HEK293 (cell line): ENCODE data around the gene ZBED1.

Experiments used
- CTCF ChIA-PET: fragments of 350-600 bp; formaldehyde crosslinking; extraction: SDS; loops from one replicate; lab custom pipeline; 2021; ENCODE audit warnings: antibody characterized with exemption; lab: Yijun Ruan, JAX
- POLR2A ChIA-PET: fragments of 300-600 bp; formaldehyde crosslinking; extraction: SDS; loops from one replicate; lab custom pipeline; 2020; ENCODE audit warnings: antibody characterized with exemption, inconsistent platforms; lab: Yijun Ruan, JAX
- H3K27ac ChIP-seq: fragments of 200-500 bp; sonication (Bioruptor generic); 2 replicates; pipeline ENCODE4 v1.5.1; 2014; ENCODE audit warnings: low read depth, low read length, control low read depth, inconsistent platforms; ENCODE audit errors: extremely low read depth
- H3K36me3 ChIP-seq, 2 experiments: fragments of 200-500 bp in 1 of 2; sonication (Bioruptor generic) in 1 of 2; 1 replicate in 1 of 2; 2 replicates in 1 of 2; pipeline ENCODE4 v1.5.1; 2014 to 2017; ENCODE audit warnings: inconsistent platforms in 2 of 2, low read length in 2 of 2; ENCODE audit not compliant: control insufficient read depth in 2 of 2, insufficient read depth in 1 of 2
- H3K4me1 ChIP-seq: fragments of 200-500 bp; sonication (Bioruptor generic); 2 replicates; pipeline ENCODE4 v1.5.1; 2014; ENCODE audit warnings: mild to moderate bottlenecking, low read length, inconsistent platforms; ENCODE audit not compliant: control insufficient read depth, insufficient read depth
- H3K4me3 ChIP-seq: 2 replicates; pipeline ENCODE4 v1.5.1; 2011; ENCODE audit warnings: low read depth, mild to moderate bottlenecking, control low read depth, low read length, moderate library complexity
- H3K9me3 ChIP-seq: fragments of 200-500 bp; sonication (Bioruptor generic); 2 replicates; pipeline ENCODE4 v1.5.1; 2014; ENCODE audit warnings: low read depth, low read length, inconsistent platforms; ENCODE audit not compliant: control insufficient read depth, insufficient read depth
- KLF8 ChIP-seq: fragments of 450-650 bp; formaldehyde crosslinking; IDR thresholded peaks from 2 replicates; pipeline ENCODE4 v1.5.1; 2016; ENCODE audit warnings: missing biosample characterization, missing genetic modification characterization
- SCRT1 ChIP-seq: fragments of 450-650 bp; formaldehyde crosslinking; IDR thresholded peaks from 2 replicates; pipeline ENCODE4 v1.5.1; 2016; ENCODE audit warnings: missing biosample characterization, missing genetic modification characterization, borderline replicate concordance
- ZBTB48 ChIP-seq: fragments of 450-650 bp; formaldehyde crosslinking; IDR thresholded peaks from 2 replicates; pipeline ENCODE4 v1.5.1; 2016; ENCODE audit warnings: missing biosample characterization, missing genetic modification characterization
- ZNF10 ChIP-seq: fragments of 450-650 bp; formaldehyde crosslinking; IDR thresholded peaks from 2 replicates; pipeline ENCODE4 v1.5.1; 2017; ENCODE audit warnings: missing biosample characterization, missing genetic modification characterization
- ZNF140 ChIP-seq: fragments of 450-650 bp; formaldehyde crosslinking; IDR thresholded peaks from 2 replicates; pipeline ENCODE4 v1.5.1; 2016; ENCODE audit warnings: missing biosample characterization, missing genetic modification characterization
- ZNF416 ChIP-seq: fragments of 450-650 bp; formaldehyde crosslinking; IDR thresholded peaks from 2 replicates; pipeline ENCODE4 v1.5.1; 2016; ENCODE audit warnings: missing biosample characterization, missing genetic modification characterization
- ZNF585B ChIP-seq: fragments of 450-650 bp; formaldehyde crosslinking; IDR thresholded peaks from 2 replicates; pipeline ENCODE4 v1.5.1; 2016; ENCODE audit warnings: missing biosample characterization, missing genetic modification characterization
- ZNF610 ChIP-seq: fragments of 450-650 bp; formaldehyde crosslinking; IDR thresholded peaks from 2 replicates; pipeline ENCODE4 v1.5.1; 2016; ENCODE audit warnings: missing biosample characterization, missing genetic modification characterization, borderline replicate concordance
- ZNF768 ChIP-seq: fragments of 450-650 bp; formaldehyde crosslinking; IDR thresholded peaks from 2 replicates; pipeline ENCODE4 v1.5.1; 2018; ENCODE audit warnings: missing biosample characterization, mild to moderate bottlenecking, missing genetic modification characterization
- ZNF843 ChIP-seq: fragments of 450-650 bp; formaldehyde crosslinking; IDR thresholded peaks from 2 replicates; pipeline ENCODE4 v1.5.1; 2016; ENCODE audit warnings: missing biosample characterization, missing genetic modification characterization
- ZSCAN16 ChIP-seq: fragments of 450-650 bp; formaldehyde crosslinking; IDR thresholded peaks from 2 replicates; pipeline ENCODE4 v1.5.1; 2016; ENCODE audit warnings: missing biosample characterization, missing genetic modification characterization
- TF ChIP-seq, protein P1 (sequence below): sonication (generic); formaldehyde crosslinking; IDR thresholded peaks from 2 replicates; pipeline ENCODE4 v1.8.1; 2022; ENCODE audit warnings: mild to moderate bottlenecking, moderate library complexity, missing genetic modification reagents

The ZBED1 gene

DNA sequence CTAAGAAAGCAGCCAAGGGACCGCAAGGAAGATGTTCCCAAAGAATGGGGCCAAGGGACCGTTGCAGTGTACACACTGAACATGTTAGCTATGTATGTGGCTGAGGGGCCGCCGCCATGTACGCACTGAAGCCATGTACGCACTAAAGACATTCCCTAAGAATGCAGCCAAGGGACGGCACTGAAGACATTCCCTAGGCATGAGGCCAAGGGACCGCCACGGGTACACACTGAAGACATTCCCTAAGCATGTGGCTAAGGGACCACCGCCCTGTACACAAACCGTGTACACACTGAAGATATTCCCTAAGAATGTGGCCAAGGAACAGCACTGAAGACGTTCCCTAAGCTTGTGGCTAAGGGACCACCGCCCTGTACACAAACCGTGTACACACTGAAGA is 54.0 kb downstream of the ZBED1 start:
- POLR2A ChIA-PET = no interaction called here
- H3K4me1 ChIP-seq = no peaks in the 10 kb centered on the region
- CTCF ChIA-PET = no interaction called here

DNA sequence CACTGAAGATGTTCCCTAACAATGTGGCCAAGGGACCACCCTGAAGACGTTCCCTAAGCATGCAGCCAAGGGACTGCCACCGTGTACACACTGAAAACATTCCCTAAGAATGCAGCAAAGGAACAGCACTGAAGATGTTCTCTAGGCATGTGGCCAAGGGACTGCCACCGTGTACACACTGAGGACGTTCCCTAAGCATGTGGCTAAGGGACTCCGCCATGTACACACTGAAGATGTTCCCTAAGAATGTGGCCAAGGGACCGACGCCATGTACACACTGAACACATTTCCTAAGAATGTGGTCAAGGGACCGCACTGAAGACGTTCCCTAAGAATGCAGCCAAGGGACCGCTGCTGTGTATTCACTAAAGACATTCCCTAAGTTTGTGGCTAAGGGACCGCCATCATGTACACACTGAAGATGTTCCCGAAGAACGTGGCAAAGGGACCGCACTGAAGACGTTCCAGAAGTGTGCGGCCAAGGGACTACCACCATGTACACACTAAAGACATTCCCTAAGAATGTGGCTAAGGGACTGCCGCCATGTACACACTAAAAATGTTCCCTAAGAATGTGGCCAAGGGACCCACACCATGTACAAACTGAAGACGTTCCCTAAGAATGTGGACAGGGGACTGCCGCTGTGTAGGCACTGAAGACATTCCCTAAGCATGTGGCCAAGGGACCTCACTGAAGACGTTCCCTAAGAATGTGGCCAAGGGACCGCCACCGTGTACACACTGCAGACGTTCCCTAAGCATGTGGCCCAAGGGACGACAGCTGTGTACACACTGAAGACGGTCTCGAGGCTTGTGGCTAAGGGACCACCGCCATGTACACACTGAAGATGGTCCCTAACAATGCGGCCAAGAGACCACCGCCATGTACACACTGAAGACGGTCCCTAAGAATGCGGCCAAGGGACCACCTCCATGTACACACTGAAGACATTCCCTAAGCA is 54.8 kb downstream of the ZBED1 start:
- CTCF ChIA-PET = no interaction called here
- H3K9me3 ChIP-seq = no peaks in the 10 kb centered on the region
- H3K27ac ChIP-seq = no peak overlapping the region
- no peak overlapping the region for H3K4me3 ChIP-seq
- no peaks in the 10 kb centered on the region for H3K4me1 ChIP-seq
- no peaks in the 10 kb centered on the region; a peak in 1 of 3 replicates for H3K36me3 ChIP-seq
- TF ChIP-seq ZBTB48 (tag by site-specific recombination) (peak; percentile 82), ZNF416 (no peak)
- POLR2A ChIA-PET = no interaction called here

More for the DNA sequence above, 54.0 kb downstream of the ZBED1 start:
- H3K4me3 ChIP-seq = no peak overlapping the region
- no peaks in the 10 kb centered on the region; a peak in 1 of 3 replicates for H3K36me3 ChIP-seq
- no peaks in the 10 kb centered on the region for H3K9me3 ChIP-seq
- peak; percentile 63; the same call in 1 of the 2 replicates for TF ChIP-seq ZBTB48 (tag by site-specific recombination)
- no peak for TF ChIP-seq ZNF843 (tag by site-specific recombination)
- TF ChIP-seq ZNF585B (tag by site-specific recombination) = no peak
- no peak overlapping the region for H3K27ac ChIP-seq

DNA sequence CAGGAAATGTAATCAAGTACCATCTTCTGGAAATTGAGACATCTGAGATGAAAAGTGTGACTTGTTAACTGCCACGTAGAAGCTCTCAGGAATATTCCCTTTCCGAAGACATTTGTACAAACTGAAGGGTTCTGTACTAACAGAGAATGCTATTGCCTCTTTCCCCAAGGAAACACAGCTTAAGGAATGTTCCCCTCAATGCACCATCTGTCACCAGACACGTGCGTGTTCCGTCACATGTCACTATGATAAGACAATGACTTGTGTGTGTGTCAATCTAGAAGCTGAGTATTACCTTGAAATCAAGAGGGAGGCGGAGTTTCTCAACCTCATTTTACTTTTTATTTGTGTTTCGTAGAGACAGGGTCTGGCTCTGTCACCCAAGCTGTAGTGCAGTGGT is 58.1 kb downstream of the ZBED1 start:
- no peaks in the 10 kb centered on the region; a peak in 1 of 3 replicates for H3K36me3 ChIP-seq
- no peaks in the 10 kb centered on the region for H3K9me3 ChIP-seq
- no peaks in the 10 kb centered on the region for H3K4me1 ChIP-seq
- TF ChIP-seq, protein P1, sequence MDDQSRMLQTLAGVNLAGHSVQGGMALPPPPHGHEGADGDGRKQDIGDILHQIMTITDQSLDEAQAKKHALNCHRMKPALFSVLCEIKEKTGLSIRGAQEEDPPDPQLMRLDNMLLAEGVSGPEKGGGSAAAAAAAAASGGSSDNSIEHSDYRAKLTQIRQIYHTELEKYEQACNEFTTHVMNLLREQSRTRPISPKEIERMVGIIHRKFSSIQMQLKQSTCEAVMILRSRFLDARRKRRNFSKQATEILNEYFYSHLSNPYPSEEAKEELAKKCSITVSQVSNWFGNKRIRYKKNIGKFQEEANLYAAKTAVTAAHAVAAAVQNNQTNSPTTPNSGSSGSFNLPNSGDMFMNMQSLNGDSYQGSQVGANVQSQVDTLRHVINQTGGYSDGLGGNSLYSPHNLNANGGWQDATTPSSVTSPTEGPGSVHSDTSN = no peak
- TF ChIP-seq KLF8 (tag by site-specific recombination) (no peak), ZNF140 (tag by site-specific recombination) (no peak), ZSCAN16 (tag by site-specific recombination) (no peak)
- TF ChIP-seq, all 188 proteins: peak for 0
- ChIA-PET CTCF (no interaction called here), POLR2A (no interaction called here)
- no peak overlapping the region for H3K27ac ChIP-seq
- no peak overlapping the region for H3K4me3 ChIP-seq

DNA sequence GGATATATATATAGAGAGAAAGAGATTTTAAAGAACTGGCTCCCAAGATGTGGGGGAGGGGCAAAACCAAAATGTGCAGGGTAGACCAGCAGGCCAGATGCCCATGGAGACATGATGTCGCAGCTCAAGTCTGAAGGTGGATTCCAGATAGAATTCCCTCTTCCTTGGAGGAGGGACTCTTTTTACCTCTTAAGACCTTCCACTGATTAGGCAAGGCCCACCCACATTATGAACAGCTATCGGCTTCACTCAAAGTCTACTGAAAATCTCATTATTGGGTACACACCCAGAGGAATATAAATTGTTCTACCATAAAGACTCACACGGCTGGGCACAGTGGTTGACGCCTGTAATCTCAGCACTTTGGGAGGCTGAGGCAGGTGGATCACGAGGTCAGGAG is 59.3 kb downstream of the ZBED1 start:
- Histone ChIP-seq H3K4me3 (no peak overlapping the region), H3K36me3 (no peaks in the 10 kb centered on the region; a peak in 1 of 3 replicates), H3K9me3 (no peaks in the 10 kb centered on the region), H3K4me1 (no peaks in the 10 kb centered on the region), H3K27ac (no peak overlapping the region)
- TF ChIP-seq SCRT1 (tag by site-specific recombination) (no peak), ZNF10 (tag by site-specific recombination) (peak; percentile 99)
- ChIA-PET POLR2A (no interaction called here), CTCF (no interaction called here)

DNA sequence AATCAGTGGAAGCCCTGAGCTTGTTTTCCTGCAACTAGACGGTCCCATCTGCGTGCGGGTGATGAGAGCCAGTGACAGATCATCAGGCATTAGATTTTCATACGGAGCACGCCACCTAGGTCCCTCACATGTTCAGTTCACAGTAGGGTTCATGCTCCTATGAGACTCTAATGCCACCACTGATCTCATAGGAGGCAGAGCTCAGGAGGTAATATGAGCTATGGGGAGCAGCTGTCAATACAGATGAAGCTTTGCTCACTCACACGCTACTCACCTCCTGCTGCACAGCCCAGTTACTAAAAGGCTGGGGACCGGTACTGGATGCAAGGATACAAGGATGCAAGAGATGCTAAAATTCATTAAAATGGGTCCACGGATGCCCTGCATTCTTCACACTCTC is 61.2 kb downstream of the ZBED1 start:
- no peak overlapping the region for H3K27ac ChIP-seq
- POLR2A ChIA-PET = no interaction called here
- no peak overlapping the region for H3K4me3 ChIP-seq
- CTCF ChIA-PET = no interaction called here
- peak; percentile 96 for TF ChIP-seq ZNF610 (tag by site-specific recombination)
- no peak for TF ChIP-seq ZNF768 (tag by site-specific recombination)
- H3K9me3 ChIP-seq = no peaks in the 10 kb centered on the region
- H3K36me3 ChIP-seq = no peaks in the 10 kb centered on the region; a peak in 1 of 3 replicates
- H3K4me1 ChIP-seq = no peaks in the 10 kb centered on the region
